Vagina (tissue), 2 donors: Measurements from ENCODE around the gene NAGS.

Experiments used
- POLR2A ChIP-seq, 2 donors: fragments of 450-650 bp; IDR thresholded peaks; one replicate each; pipeline ENCODE4 v1.6.1; 2017; ENCODE audit warnings: antibody characterized with exemption in 2 of 2, mild to moderate bottlenecking in 2 of 2, moderate library complexity in 2 of 2
- TF ChIP-seq, protein P1 (sequence below), 3 experiments: fragments of 450-650 bp in 2 of 3; fragments of 200-600 bp in 1 of 3; sonication (generic) in 1 of 3; IDR thresholded peaks; one replicate each; pipeline ENCODE4 v1.5.1; 2017 to 2019; ENCODE audit warnings: antibody characterized with exemption in 3 of 3, mild to moderate bottlenecking in 2 of 3, moderate library complexity in 2 of 3

DNA sequence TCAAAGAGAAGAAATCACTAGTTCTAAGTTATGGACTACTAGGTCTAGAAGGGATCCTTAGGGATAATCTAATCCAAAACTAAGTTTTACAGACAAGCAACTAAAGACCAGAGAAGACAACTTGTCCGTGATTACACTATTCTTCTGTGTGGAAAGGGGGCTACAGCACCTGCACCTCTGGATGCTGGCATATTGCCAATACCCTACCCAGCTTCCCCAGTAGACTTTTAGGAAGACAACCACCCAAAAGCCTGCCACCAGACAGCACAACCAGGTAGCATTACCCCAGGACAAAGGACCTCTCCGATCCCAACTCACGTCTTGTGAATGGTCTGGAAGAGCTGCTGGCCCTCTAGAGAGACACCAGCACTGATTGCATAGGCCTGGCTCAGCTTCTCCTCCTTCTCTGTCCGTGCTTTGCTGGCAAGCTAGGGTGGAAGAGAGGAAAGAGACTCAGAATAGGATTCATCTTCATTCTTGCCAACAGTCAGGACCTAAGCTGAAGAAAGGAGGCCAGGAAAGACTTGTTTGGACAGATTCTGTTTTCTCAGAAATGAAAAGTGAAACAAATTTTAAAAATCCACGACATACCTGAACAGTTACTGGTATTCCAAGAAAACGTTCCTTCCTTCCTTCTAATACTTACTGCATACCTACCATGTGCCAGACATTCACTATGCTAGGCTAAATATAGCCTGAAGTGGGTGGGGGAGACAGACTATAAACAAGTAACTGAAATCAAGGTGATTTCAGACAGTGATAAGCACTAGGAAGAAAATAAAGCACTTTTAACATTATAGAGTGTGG, 35.6 kb downstream of the NAGS start:
- TF ChIP-seq, protein P1, sequence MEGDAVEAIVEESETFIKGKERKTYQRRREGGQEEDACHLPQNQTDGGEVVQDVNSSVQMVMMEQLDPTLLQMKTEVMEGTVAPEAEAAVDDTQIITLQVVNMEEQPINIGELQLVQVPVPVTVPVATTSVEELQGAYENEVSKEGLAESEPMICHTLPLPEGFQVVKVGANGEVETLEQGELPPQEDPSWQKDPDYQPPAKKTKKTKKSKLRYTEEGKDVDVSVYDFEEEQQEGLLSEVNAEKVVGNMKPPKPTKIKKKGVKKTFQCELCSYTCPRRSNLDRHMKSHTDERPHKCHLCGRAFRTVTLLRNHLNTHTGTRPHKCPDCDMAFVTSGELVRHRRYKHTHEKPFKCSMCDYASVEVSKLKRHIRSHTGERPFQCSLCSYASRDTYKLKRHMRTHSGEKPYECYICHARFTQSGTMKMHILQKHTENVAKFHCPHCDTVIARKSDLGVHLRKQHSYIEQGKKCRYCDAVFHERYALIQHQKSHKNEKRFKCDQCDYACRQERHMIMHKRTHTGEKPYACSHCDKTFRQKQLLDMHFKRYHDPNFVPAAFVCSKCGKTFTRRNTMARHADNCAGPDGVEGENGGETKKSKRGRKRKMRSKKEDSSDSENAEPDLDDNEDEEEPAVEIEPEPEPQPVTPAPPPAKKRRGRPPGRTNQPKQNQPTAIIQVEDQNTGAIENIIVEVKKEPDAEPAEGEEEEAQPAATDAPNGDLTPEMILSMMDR (IDR thresholded peaks at IDR 0.05), result no peak
- no peak for TF ChIP-seq POLR2A (IDR thresholded peaks at IDR 0.05)
